Effector memory CD8-positive, alpha-beta T cell (primary cell): Measurements from ENCODE around the gene WDFY2.
"Not testable (repeated sequence)": the region's sequence is repeated elsewhere in the genome, so short reads cannot be mapped to it uniquely, and the experiment has no call there.

Experiments
- ATAC-seq: fragments of 150-1000 bp; cut with Tn5 transposase; replicated peaks from 2 replicates; pipeline ENCODE4 v1.10.0; 2021; ENCODE audit warnings: mild to moderate bottlenecking, moderate library complexity
- DNase-seq, 3 experiments: peaks; one replicate each; pipeline ENCODE4 v3.0.0; 2021
- H3K27ac Mint-ChIP-seq, 2 donors: one replicate each; pipeline ENCODE4 v1.8.0; 2022; ENCODE audit warnings: mild to moderate bottlenecking in 2 of 2, mixed read lengths in 2 of 2, moderate library complexity in 2 of 2
- H3K27me3 Mint-ChIP-seq, 2 donors: one replicate each; pipeline ENCODE4 v1.8.0; 2022; ENCODE audit warnings: mixed read lengths in 2 of 2
- H3K36me3 Mint-ChIP-seq: one replicate; pipeline ENCODE4 v1.8.0; 2022; ENCODE audit warnings: mild to moderate bottlenecking, moderate library complexity, mixed read lengths; ENCODE audit not compliant: insufficient read depth
- H3K4me1 Mint-ChIP-seq, 2 donors: one replicate each; pipeline ENCODE4 v1.8.0; 2022; ENCODE audit warnings: low read depth in 2 of 2, mixed read lengths in 2 of 2
- H3K4me3 Mint-ChIP-seq, 2 donors: one replicate each; pipeline ENCODE4 v1.8.0; 2022; ENCODE audit warnings: mild to moderate bottlenecking in 2 of 2, mixed read lengths in 2 of 2, moderate library complexity in 2 of 2
- H3K9me3 Mint-ChIP-seq, 2 donors: one replicate each; pipeline ENCODE4 v1.8.0; 2022; ENCODE audit warnings: mixed read lengths in 2 of 2

WDFY2 gene

GRCh38 chr13:51678420-51678819 lies 94.2 kb downstream of the WDFY2 start:
- DNase-seq = no peak
- H3K4me1 Mint-ChIP-seq = peaks cover 3 to 8% of the 10 kb centered on the region in 2 donors
- no peak overlapping the region for H3K4me3 Mint-ChIP-seq
- H3K27ac Mint-ChIP-seq = no peak overlapping the region
- H3K27me3 Mint-ChIP-seq = no peaks in the 10 kb centered on the region
- no peak for ATAC-seq
- H3K9me3 Mint-ChIP-seq = no peaks in the 10 kb centered on the region
- no peaks in the 10 kb centered on the region for H3K36me3 Mint-ChIP-seq

GRCh38 chr13:51679616-51680015 lies 95.4 kb downstream of the WDFY2 start:
- Mint-ChIP-seq H3K36me3 (no peaks in the 10 kb centered on the region), H3K4me3 (no peak overlapping the region), H3K9me3 (no peaks in the 10 kb centered on the region), H3K27me3 (no peaks in the 10 kb centered on the region), H3K27ac (peak overlapping the region in 1 of 2 donors; percentile 47), H3K4me1 (peaks cover 2 to 6% of the 10 kb centered on the region in 2 donors)
- ATAC-seq = no peak
- no peak for DNase-seq

- DNase-seq (no peak), ATAC-seq (no peak)
- Mint-ChIP-seq H3K27me3 (no peaks in the 10 kb centered on the region), H3K36me3 (no peaks in the 10 kb centered on the region), H3K4me3 (no peak overlapping the region), H3K9me3 (no peaks in the 10 kb centered on the region), H3K4me1 (peaks cover 2 to 10% of the 10 kb centered on the region in 2 donors), H3K27ac (no peak overlapping the region)
Measured at GRCh38 chr13:51681037-51681678, 96.9 kb downstream of the WDFY2 start.

GRCh38 chr13:51682686-51683085 lies 98.4 kb downstream of the WDFY2 start:
- DNase-seq (no peak), ATAC-seq (no peak)
- no peaks in the 10 kb centered on the region for H3K9me3 Mint-ChIP-seq
- H3K4me1 Mint-ChIP-seq = peaks cover 2 to 11% of the 10 kb centered on the region in 2 donors
- no peaks in the 10 kb centered on the region for H3K27me3 Mint-ChIP-seq
- no peak overlapping the region for H3K4me3 Mint-ChIP-seq
- H3K36me3 Mint-ChIP-seq = no peaks in the 10 kb centered on the region
- H3K27ac Mint-ChIP-seq = no peak overlapping the region

- H3K27me3 Mint-ChIP-seq = no peaks in the 10 kb centered on the region
- peaks cover 2 to 17% of the 10 kb centered on the region in 2 donors for H3K4me1 Mint-ChIP-seq
- ATAC-seq (no peak), DNase-seq (no peak)
- H3K36me3 Mint-ChIP-seq = no peaks in the 10 kb centered on the region
- no peak overlapping the region for H3K27ac Mint-ChIP-seq
- no peak overlapping the region for H3K4me3 Mint-ChIP-seq
- H3K9me3 Mint-ChIP-seq = no peaks in the 10 kb centered on the region
Measured at GRCh38 chr13:51683597-51683996, 99.3 kb downstream of the WDFY2 start.

GRCh38 chr13:51684076-51684475 lies 99.8 kb downstream of the WDFY2 start:
- no peak overlapping the region for H3K27ac Mint-ChIP-seq
- no peak overlapping the region for H3K4me3 Mint-ChIP-seq
- peaks cover 2 to 17% of the 10 kb centered on the region in 2 donors for H3K4me1 Mint-ChIP-seq
- no peaks in the 10 kb centered on the region for H3K36me3 Mint-ChIP-seq
- no peaks in the 10 kb centered on the region for H3K9me3 Mint-ChIP-seq
- ATAC-seq = no peak
- no peak for DNase-seq
- no peaks in the 10 kb centered on the region for H3K27me3 Mint-ChIP-seq

GRCh38 chr13:51687947-51688714 lies 103.9 kb downstream of the WDFY2 start:
- Mint-ChIP-seq H3K4me1 (peaks cover 0 to 22% of the 10 kb centered on the region in 2 donors), H3K27me3 (no peaks in the 10 kb centered on the region), H3K4me3 (no peak overlapping the region), H3K27ac (peak overlapping the region in 1 of 2 donors; percentile 6), H3K9me3 (no peaks in the 10 kb centered on the region), H3K36me3 (no peaks in the 10 kb centered on the region)
- no peak for DNase-seq
- no peak for ATAC-seq

GRCh38 chr13:51688937-51689662 lies 104.8 kb downstream of the WDFY2 start:
- no peak overlapping the region for H3K4me3 Mint-ChIP-seq
- no peaks in the 10 kb centered on the region for H3K36me3 Mint-ChIP-seq
- peaks cover 0 to 22% of the 10 kb centered on the region in 2 donors for H3K4me1 Mint-ChIP-seq
- ATAC-seq = no peak
- no peak overlapping the region for H3K27ac Mint-ChIP-seq
- DNase-seq = no peak
- H3K27me3 Mint-ChIP-seq = no peaks in the 10 kb centered on the region
- no peaks in the 10 kb centered on the region for H3K9me3 Mint-ChIP-seq

GRCh38 chr13:51689663-51689996 lies 105.4 kb downstream of the WDFY2 start:
- H3K36me3 Mint-ChIP-seq = no peaks in the 10 kb centered on the region
- H3K4me3 Mint-ChIP-seq = no peak overlapping the region
- H3K4me1 Mint-ChIP-seq = peaks cover 0 to 20% of the 10 kb centered on the region in 2 donors
- H3K27ac Mint-ChIP-seq = no peak overlapping the region
- ATAC-seq = no peak
- DNase-seq = no peak
- H3K27me3 Mint-ChIP-seq = no peaks in the 10 kb centered on the region
- H3K9me3 Mint-ChIP-seq = no peaks in the 10 kb centered on the region

- not testable (repeated sequence) for H3K27me3 Mint-ChIP-seq, H3K4me3 Mint-ChIP-seq, H3K4me1 Mint-ChIP-seq, H3K36me3 Mint-ChIP-seq, ATAC-seq, H3K9me3 Mint-ChIP-seq, DNase-seq, H3K27ac Mint-ChIP-seq
Measured at GRCh38 chr13:51695677-51696076, 111.4 kb downstream of the WDFY2 start.

- no peak overlapping the region for H3K4me3 Mint-ChIP-seq
- H3K27ac Mint-ChIP-seq = no peak overlapping the region
- peaks cover 0 to 2% of the 10 kb centered on the region in 2 donors for H3K4me1 Mint-ChIP-seq
- H3K9me3 Mint-ChIP-seq = no peaks in the 10 kb centered on the region
- H3K36me3 Mint-ChIP-seq = no peaks in the 10 kb centered on the region
- ATAC-seq (no peak), DNase-seq (no peak)
- H3K27me3 Mint-ChIP-seq = no peaks in the 10 kb centered on the region
Measured at GRCh38 chr13:51697181-51697580, 112.9 kb downstream of the WDFY2 start.

GRCh38 chr13:51697855-51698254 lies 113.6 kb downstream of the WDFY2 start:
- no peak for ATAC-seq
- no peaks in the 10 kb centered on the region for H3K36me3 Mint-ChIP-seq
- H3K27me3 Mint-ChIP-seq = no peaks in the 10 kb centered on the region
- peaks cover 0 to 2% of the 10 kb centered on the region in 2 donors for H3K4me1 Mint-ChIP-seq
- no peak overlapping the region for H3K4me3 Mint-ChIP-seq
- DNase-seq = no peak
- no peak overlapping the region for H3K27ac Mint-ChIP-seq
- H3K9me3 Mint-ChIP-seq = no peaks in the 10 kb centered on the region

- no peak overlapping the region for H3K4me3 Mint-ChIP-seq
- H3K9me3 Mint-ChIP-seq = no peaks in the 10 kb centered on the region
- no peak overlapping the region for H3K27ac Mint-ChIP-seq
- DNase-seq (no peak), ATAC-seq (no peak)
- no peaks in the 10 kb centered on the region for H3K27me3 Mint-ChIP-seq
- peaks cover 0 to 2% of the 10 kb centered on the region in 2 donors for H3K4me1 Mint-ChIP-seq
- H3K36me3 Mint-ChIP-seq = no peaks in the 10 kb centered on the region
Measured at GRCh38 chr13:51698352-51698751, 114.1 kb downstream of the WDFY2 start.
